HepG2 (cell line): ENCODE data around the gene ZBTB46. TPM values are rescaled to one million over a fixed set of nuclear protein-coding genes. Genes with fewer than 3 reads are reported as not detected.
A peak's percentile ranks its signal among the peaks of the same experiment; 100 is the strongest.

Source experiments
- FOXO1 ChIP-seq: sonication (generic); formaldehyde crosslinking; IDR thresholded peaks from 2 replicates; pipeline ENCODE4 v1.4.0; 2020; ENCODE audit warnings: missing genetic modification reagents
- HDAC6 ChIP-seq: fragments of 200-600 bp; sonication (generic); IDR thresholded peaks from 2 replicates; pipeline ENCODE4 v1.7.0; 2017; ENCODE audit warnings: mild to moderate bottlenecking, antibody characterized with exemption, low read length, low read depth
- HNF4G ChIP-seq, 2 experiments: sonication (generic) in 1 of 2; formaldehyde crosslinking in 1 of 2; IDR thresholded peaks; 2 replicates each; pipeline versions ENCODE4 v1.4.0 to v1.6.1; 2011 to 2020; ENCODE audit warnings: borderline replicate concordance in 2 of 2, low read depth in 2 of 2, mild to moderate bottlenecking in 2 of 2, low read length in 1 of 2, missing genetic modification reagents in 1 of 2, moderate library complexity in 1 of 2
- MED13 ChIP-seq: sonication (generic); formaldehyde crosslinking; IDR thresholded peaks from 2 replicates; pipeline ENCODE4 v1.5.0; 2020; ENCODE audit warnings: missing genetic modification reagents
- ZBTB7B ChIP-seq: sonication (generic); formaldehyde crosslinking; IDR thresholded peaks from 2 replicates; pipeline ENCODE4 v1.4.0; 2020; ENCODE audit warnings: missing genetic modification reagents
- ZNF121 ChIP-seq: sonication (generic); formaldehyde crosslinking; IDR thresholded peaks from 2 replicates; pipeline ENCODE4 v1.5.0; 2020; ENCODE audit warnings: mild to moderate bottlenecking, missing genetic modification reagents
- ZNF432 ChIP-seq: sonication (generic); formaldehyde crosslinking; IDR thresholded peaks from 2 replicates; pipeline ENCODE4 v1.5.0; 2020; ENCODE audit warnings: missing genetic modification reagents, mild to moderate bottlenecking, borderline replicate concordance
- ZNF563 ChIP-seq: sonication (generic); formaldehyde crosslinking; IDR thresholded peaks from 2 replicates; pipeline ENCODE4 v1.8.0; 2022; ENCODE audit warnings: mild to moderate bottlenecking, moderate library complexity, missing genetic modification reagents
- ZNF589 ChIP-seq: sonication (generic); formaldehyde crosslinking; conservative IDR thresholded peaks from 2 replicates; pipeline ENCODE4 v1.8.0; 2022; ENCODE audit warnings: mild to moderate bottlenecking, moderate library complexity, missing genetic modification reagents
- ZNF773 ChIP-seq: sonication (generic); formaldehyde crosslinking; IDR thresholded peaks from 2 replicates; pipeline ENCODE4 v1.4.0; 2020; ENCODE audit warnings: missing genetic modification reagents, borderline replicate concordance
- ZSCAN30 ChIP-seq: sonication (generic); formaldehyde crosslinking; IDR thresholded peaks from 2 replicates; pipeline ENCODE4 v1.5.0; 2020; ENCODE audit warnings: mild to moderate bottlenecking, missing genetic modification reagents
- polyA plus RNA-seq, 8 experiments: library from polyadenylated mRNA; depleted of rRNA in 3 of 8; stranded (reverse) in 7 of 8; unstranded in 1 of 8; fragments of >200 nt; fragmentation: Illumina TruSeq in 4 of 8; extraction: Trizol in 4 of 8; gene quantifications; 2 replicates each; pipeline versions ENCODE4 v1.2.1 to v1.2.3, GENCODE V29; 2011 to 2016; ENCODE audit warnings: low read depth in 4 of 8, missing spikeins in 1 of 8, mixed read lengths in 1 of 8; ENCODE audit not compliant: insufficient read depth in 1 of 8
- total RNA-seq, 5 experiments: library from RNA; depleted of rRNA; stranded (reverse); fragments of >200 nt; fragmentation: Illumina TruSeq; extraction: Trizol; gene quantifications; 2 replicates each; pipeline ENCODE4 v1.2.3, GENCODE V29; 2016; ENCODE audit warnings: low read depth in 1 of 5
- TF ChIP-seq, protein P1 (sequence below), 2 experiments: IDR thresholded peaks; 2 replicates each; pipeline ENCODE4 v1.6.1; 2011 to 2012; ENCODE audit warnings: low read length in 2 of 2, borderline replicate concordance in 1 of 2, low read depth in 1 of 2, mild to moderate bottlenecking in 1 of 2, moderate library complexity in 1 of 2
- TF ChIP-seq, protein P2 (sequence below): sonication (generic); formaldehyde crosslinking; IDR thresholded peaks from 2 replicates; pipeline ENCODE4 v1.5.0; 2020; ENCODE audit warnings: missing genetic modification reagents
- TF ChIP-seq, protein P3 (sequence below): sonication (generic); formaldehyde crosslinking; IDR thresholded peaks from 2 replicates; pipeline ENCODE4 v1.4.0; 2020; ENCODE audit warnings: mild to moderate bottlenecking, missing genetic modification reagents
- TF ChIP-seq, protein P4 (sequence below): sonication (generic); formaldehyde crosslinking; IDR thresholded peaks from 2 replicates; pipeline ENCODE4 v1.9.0; 2022; ENCODE audit warnings: missing genetic modification reagents, mild to moderate bottlenecking, borderline replicate concordance
- TF ChIP-seq, protein P5 (sequence below): sonication (generic); formaldehyde crosslinking; IDR thresholded peaks from 2 replicates; pipeline ENCODE4 v1.8.0; 2022; ENCODE audit warnings: missing genetic modification reagents, mild to moderate bottlenecking, borderline replicate concordance
- TF ChIP-seq, protein P6 (sequence below): sonication (generic); formaldehyde crosslinking; IDR thresholded peaks from 2 replicates; pipeline ENCODE4 v1.9.0; 2021; ENCODE audit warnings: missing genetic modification reagents, borderline replicate concordance

The ZBTB46 gene
- total and polyA plus RNA-seq, 2 of the 13 experiments (the other 11 are each of a cell fraction or from before 2014, with no cell fraction given), result 1.6 to 13.5 TPM

DNA sequence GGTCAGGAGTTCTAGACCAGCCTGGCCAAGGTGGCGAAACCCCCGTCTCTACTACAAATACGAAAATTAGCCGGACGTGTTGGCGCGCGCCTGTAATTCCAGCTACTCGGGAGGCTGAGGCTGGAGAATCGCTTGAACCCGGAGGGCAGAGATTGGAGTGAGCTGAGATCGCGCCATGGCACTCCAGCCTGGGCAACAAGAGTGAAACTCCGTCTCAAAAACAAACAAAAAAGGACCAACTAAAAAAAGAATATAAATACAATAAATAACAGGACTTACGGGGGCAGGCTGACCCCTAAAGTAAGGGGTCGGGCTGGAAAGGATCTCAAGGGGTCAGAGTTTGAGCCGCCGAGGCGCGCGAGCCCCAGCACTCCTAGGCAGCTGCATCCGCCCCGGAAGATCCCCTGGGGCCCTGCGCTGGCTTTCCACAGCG is 33.5 kb upstream of the ZBTB46 start (continued):
- TF ChIP-seq, protein P1, sequence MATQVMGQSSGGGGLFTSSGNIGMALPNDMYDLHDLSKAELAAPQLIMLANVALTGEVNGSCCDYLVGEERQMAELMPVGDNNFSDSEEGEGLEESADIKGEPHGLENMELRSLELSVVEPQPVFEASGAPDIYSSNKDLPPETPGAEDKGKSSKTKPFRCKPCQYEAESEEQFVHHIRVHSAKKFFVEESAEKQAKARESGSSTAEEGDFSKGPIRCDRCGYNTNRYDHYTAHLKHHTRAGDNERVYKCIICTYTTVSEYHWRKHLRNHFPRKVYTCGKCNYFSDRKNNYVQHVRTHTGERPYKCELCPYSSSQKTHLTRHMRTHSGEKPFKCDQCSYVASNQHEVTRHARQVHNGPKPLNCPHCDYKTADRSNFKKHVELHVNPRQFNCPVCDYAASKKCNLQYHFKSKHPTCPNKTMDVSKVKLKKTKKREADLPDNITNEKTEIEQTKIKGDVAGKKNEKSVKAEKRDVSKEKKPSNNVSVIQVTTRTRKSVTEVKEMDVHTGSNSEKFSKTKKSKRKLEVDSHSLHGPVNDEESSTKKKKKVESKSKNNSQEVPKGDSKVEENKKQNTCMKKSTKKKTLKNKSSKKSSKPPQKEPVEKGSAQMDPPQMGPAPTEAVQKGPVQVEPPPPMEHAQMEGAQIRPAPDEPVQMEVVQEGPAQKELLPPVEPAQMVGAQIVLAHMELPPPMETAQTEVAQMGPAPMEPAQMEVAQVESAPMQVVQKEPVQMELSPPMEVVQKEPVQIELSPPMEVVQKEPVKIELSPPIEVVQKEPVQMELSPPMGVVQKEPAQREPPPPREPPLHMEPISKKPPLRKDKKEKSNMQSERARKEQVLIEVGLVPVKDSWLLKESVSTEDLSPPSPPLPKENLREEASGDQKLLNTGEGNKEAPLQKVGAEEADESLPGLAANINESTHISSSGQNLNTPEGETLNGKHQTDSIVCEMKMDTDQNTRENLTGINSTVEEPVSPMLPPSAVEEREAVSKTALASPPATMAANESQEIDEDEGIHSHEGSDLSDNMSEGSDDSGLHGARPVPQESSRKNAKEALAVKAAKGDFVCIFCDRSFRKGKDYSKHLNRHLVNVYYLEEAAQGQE (IDR thresholded peaks at IDR 0.05; ENCODE audit: borderline replicate concordance in 1 of 2, low read depth in 1 of 2, low read length in 2 of 2), result peak in 1 of 2 experiments; percentile 73; a peak in 1 of 4 replicates
- TF ChIP-seq, protein P2, sequence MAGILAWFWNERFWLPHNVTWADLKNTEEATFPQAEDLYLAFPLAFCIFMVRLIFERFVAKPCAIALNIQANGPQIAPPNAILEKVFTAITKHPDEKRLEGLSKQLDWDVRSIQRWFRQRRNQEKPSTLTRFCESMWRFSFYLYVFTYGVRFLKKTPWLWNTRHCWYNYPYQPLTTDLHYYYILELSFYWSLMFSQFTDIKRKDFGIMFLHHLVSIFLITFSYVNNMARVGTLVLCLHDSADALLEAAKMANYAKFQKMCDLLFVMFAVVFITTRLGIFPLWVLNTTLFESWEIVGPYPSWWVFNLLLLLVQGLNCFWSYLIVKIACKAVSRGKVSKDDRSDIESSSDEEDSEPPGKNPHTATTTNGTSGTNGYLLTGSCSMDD, result 0 out of 2 replicates have a peak, but pooled peaks have one; percentile 56
- TF ChIP-seq ZBTB7B (0 out of 2 replicates have a peak, but pooled peaks have one; percentile 5), ZNF563 (CRISPR knock-in tag) (0 out of 2 replicates have a peak, but pooled peaks have one; percentile 9), ZSCAN30 (CRISPR knock-in tag) (no peak; the same call in 1 of the 2 replicates), ZNF432 (CRISPR knock-in tag) (no peak), HNF4G (IDR thresholded peaks at IDR 0.05; ENCODE audit: borderline replicate concordance, low read depth, low read length) (no peak), HNF4G (CRISPR knock-in tag; IDR thresholded peaks at IDR 0.05; ENCODE audit: borderline replicate concordance, low read depth) (no peak), HDAC6 (peak; percentile 78; the same call in 1 of the 2 replicates), MED13 (CRISPR knock-in tag) (0 out of 2 replicates have a peak, but pooled peaks have one; percentile 28), ZNF773 (CRISPR knock-in tag) (no peak; the same call in 1 of the 2 replicates), ZNF121 (no peak), ZNF589 (CRISPR knock-in tag) (no peak), FOXO1 (no peak)
- TF ChIP-seq, protein P3, sequence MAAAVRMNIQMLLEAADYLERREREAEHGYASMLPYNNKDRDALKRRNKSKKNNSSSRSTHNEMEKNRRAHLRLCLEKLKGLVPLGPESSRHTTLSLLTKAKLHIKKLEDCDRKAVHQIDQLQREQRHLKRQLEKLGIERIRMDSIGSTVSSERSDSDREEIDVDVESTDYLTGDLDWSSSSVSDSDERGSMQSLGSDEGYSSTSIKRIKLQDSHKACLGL (CRISPR knock-in tag), result no peak
- TF ChIP-seq, protein P4, sequence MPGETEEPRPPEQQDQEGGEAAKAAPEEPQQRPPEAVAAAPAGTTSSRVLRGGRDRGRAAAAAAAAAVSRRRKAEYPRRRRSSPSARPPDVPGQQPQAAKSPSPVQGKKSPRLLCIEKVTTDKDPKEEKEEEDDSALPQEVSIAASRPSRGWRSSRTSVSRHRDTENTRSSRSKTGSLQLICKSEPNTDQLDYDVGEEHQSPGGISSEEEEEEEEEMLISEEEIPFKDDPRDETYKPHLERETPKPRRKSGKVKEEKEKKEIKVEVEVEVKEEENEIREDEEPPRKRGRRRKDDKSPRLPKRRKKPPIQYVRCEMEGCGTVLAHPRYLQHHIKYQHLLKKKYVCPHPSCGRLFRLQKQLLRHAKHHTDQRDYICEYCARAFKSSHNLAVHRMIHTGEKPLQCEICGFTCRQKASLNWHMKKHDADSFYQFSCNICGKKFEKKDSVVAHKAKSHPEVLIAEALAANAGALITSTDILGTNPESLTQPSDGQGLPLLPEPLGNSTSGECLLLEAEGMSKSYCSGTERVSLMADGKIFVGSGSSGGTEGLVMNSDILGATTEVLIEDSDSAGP (CRISPR knock-in tag), result no peak
- TF ChIP-seq, protein P5, sequence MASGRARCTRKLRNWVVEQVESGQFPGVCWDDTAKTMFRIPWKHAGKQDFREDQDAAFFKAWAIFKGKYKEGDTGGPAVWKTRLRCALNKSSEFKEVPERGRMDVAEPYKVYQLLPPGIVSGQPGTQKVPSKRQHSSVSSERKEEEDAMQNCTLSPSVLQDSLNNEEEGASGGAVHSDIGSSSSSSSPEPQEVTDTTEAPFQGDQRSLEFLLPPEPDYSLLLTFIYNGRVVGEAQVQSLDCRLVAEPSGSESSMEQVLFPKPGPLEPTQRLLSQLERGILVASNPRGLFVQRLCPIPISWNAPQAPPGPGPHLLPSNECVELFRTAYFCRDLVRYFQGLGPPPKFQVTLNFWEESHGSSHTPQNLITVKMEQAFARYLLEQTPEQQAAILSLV (CRISPR knock-in tag), result no peak
- TF ChIP-seq, protein P6, sequence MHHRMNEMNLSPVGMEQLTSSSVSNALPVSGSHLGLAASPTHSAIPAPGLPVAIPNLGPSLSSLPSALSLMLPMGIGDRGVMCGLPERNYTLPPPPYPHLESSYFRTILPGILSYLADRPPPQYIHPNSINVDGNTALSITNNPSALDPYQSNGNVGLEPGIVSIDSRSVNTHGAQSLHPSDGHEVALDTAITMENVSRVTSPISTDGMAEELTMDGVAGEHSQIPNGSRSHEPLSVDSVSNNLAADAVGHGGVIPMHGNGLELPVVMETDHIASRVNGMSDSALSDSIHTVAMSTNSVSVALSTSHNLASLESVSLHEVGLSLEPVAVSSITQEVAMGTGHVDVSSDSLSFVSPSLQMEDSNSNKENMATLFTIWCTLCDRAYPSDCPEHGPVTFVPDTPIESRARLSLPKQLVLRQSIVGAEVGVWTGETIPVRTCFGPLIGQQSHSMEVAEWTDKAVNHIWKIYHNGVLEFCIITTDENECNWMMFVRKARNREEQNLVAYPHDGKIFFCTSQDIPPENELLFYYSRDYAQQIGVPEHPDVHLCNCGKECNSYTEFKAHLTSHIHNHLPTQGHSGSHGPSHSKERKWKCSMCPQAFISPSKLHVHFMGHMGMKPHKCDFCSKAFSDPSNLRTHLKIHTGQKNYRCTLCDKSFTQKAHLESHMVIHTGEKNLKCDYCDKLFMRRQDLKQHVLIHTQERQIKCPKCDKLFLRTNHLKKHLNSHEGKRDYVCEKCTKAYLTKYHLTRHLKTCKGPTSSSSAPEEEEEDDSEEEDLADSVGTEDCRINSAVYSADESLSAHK (CRISPR knock-in tag), result no peak
